Caco-2 (cell line): Measurements from ENCODE around the gene TMC7. TPM values are rescaled to one million over a fixed set of nuclear protein-coding genes. Genes with fewer than 3 reads are reported as not detected.
"Not testable (repeated sequence)": the region's sequence is repeated elsewhere in the genome, so short reads cannot be mapped to it uniquely, and the experiment has no call there.

ENCODE experiments used
- BruUV-seq: library from RNA; stranded (reverse); fragments of 400-500 nt; replicated peaks from 2 replicates; lab custom pipeline; 2021; lab: Mats Ljungman, UMichigan
- CTCF ChIA-PET: fragments of 300-600 bp; sonication (Branson Sonifier 250); formaldehyde crosslinking; loops from one replicate; lab custom pipeline; 2022; ENCODE audit warnings: antibody characterized with exemption; lab: Charles Lee
- POLR2A ChIA-PET: fragments of 300-600 bp; sonication (Branson Sonifier 250); formaldehyde crosslinking; loops from one replicate; lab custom pipeline; 2022; ENCODE audit warnings: antibody characterized with exemption; lab: Charles Lee
- DNase-seq, 2 experiments: peaks; one replicate each; pipeline versions ENCODE4 v3.0.0 to v3.0.0-alpha.2; 2020 to 2022
- H3K27me3 ChIP-seq: replicated peaks from 2 replicates; pipeline ENCODE4 v1.6.0; 2011; ENCODE audit warnings: low read length; ENCODE audit not compliant: control insufficient read depth, insufficient read depth
- H3K36me3 ChIP-seq: 2 replicates; pipeline ENCODE4 v1.5.1; 2011; ENCODE audit warnings: low read length; ENCODE audit not compliant: control insufficient read depth, insufficient read depth
- H3K4me1 ChIP-seq: fragments of 250-450 bp; sonication (Bioruptor Pico); 2 replicates; pipeline ENCODE4 v1.5.1; 2020; ENCODE audit warnings: mild to moderate bottlenecking
- H3K4me3 ChIP-seq: 2 replicates; pipeline ENCODE4 v1.5.1; 2011; ENCODE audit warnings: low read depth, mild to moderate bottlenecking, control low read depth, low read length
- H3K9me3 ChIP-seq: fragments of 250-450 bp; sonication (Bioruptor Pico); 2 replicates; pipeline ENCODE4 v1.5.1; 2020; ENCODE audit warnings: mild to moderate bottlenecking, moderate library complexity
- H3K27ac Mint-ChIP-seq: one replicate; pipeline ENCODE4 v1.8.0; 2022; ENCODE audit warnings: mixed read lengths; ENCODE audit not compliant: unreplicated experiment
- H3K27me3 Mint-ChIP-seq: one replicate; pipeline ENCODE4 v1.8.0; 2022; ENCODE audit warnings: mixed read lengths; ENCODE audit not compliant: insufficient read depth, unreplicated experiment
- H3K36me3 Mint-ChIP-seq: one replicate; pipeline ENCODE4 v1.8.0; 2022; ENCODE audit warnings: mild to moderate bottlenecking, mixed read lengths; ENCODE audit not compliant: insufficient read depth, unreplicated experiment
- H3K4me1 Mint-ChIP-seq: one replicate; pipeline ENCODE4 v1.8.0; 2022; ENCODE audit warnings: low read depth, mixed read lengths; ENCODE audit not compliant: unreplicated experiment
- H3K4me3 Mint-ChIP-seq: one replicate; pipeline ENCODE4 v1.8.0; 2022; ENCODE audit warnings: mild to moderate bottlenecking, moderate library complexity, mixed read lengths; ENCODE audit not compliant: unreplicated experiment
- H3K9me3 Mint-ChIP-seq: one replicate; pipeline ENCODE4 v1.8.0; 2022; ENCODE audit warnings: mixed read lengths; ENCODE audit not compliant: unreplicated experiment
- CTCF ChIP-seq, 2 experiments: fragments of 200-600 bp in 1 of 2; IDR thresholded peaks; 1 replicate in 1 of 2; 2 replicates in 1 of 2; pipeline versions ENCODE4 v1.5.1 to v1.8.0; 2011 to 2022; ENCODE audit warnings: antibody characterized with exemption in 1 of 2, control low read depth in 1 of 2, inconsistent platforms in 1 of 2, low read depth in 1 of 2, low read length in 1 of 2, mild to moderate bottlenecking in 1 of 2, moderate library complexity in 1 of 2; ENCODE audit not compliant: insufficient read depth in 1 of 2, severe bottlenecking in 1 of 2, unreplicated experiment in 1 of 2
- intact Hi-C: fragments of 100-400 bp; cut with micrococcal nuclease; formaldehyde crosslinking; loops from one replicate; pipeline ENCODE4 v1.10.0; 2022; ENCODE audit not compliant: unreplicated experiment
- total RNA-seq: library from RNA; stranded (reverse); gene quantifications from 2 replicates; pipeline ENCODE4 v1.2.3, GENCODE V29; 2022

The TMC7 gene
- total RNA-seq, 1 experiment from 2014 or later: 4.0 TPM

- H3K4me1 ChIP-seq, intact Hi-C loops, H3K9me3 Mint-ChIP-seq, DNase-seq, POLR2A ChIA-PET, H3K9me3 ChIP-seq, H3K4me1 Mint-ChIP-seq, H3K36me3 ChIP-seq, CTCF ChIA-PET, BruUV-seq, H3K4me3 ChIP-seq, H3K27me3 ChIP-seq, H3K27me3 Mint-ChIP-seq, H3K36me3 Mint-ChIP-seq: not testable (repeated sequence)
- peak overlapping the region; percentile 39 for H3K27ac Mint-ChIP-seq
- peak overlapping the region; percentile 69 for H3K4me3 Mint-ChIP-seq
These were observed 27.0 kb upstream of the TMC7 start for GRCh38 chr16:18956658-18957241.

- ChIA-PET POLR2A (interaction anchor here (0.7 to 1.7 kb wide), 2 partner anchors 11 to 157 kb away, joined by 6 read pairs; partner anchors contain the start of gene ARL6IP1), CTCF (no interaction called here)
- Mint-ChIP-seq H3K4me1 (no peaks in the 10 kb centered on the region), H3K36me3 (no peaks in the 10 kb centered on the region), H3K27ac (no peak overlapping the region), H3K9me3 (no peaks in the 10 kb centered on the region), H3K4me3 (no peak overlapping the region), H3K27me3 (no peaks in the 10 kb centered on the region)
- Histone ChIP-seq H3K27me3 (no peaks in the 10 kb centered on the region), H3K4me1 (peaks cover 9% of the 10 kb centered on the region), H3K36me3 (no peaks in the 10 kb centered on the region), H3K9me3 (no peaks in the 10 kb centered on the region), H3K4me3 (no peak overlapping the region)
- intact Hi-C loops: no loop called here
- DNase-seq: no peak
- TF ChIP-seq CTCF (IDR thresholded peaks at IDR 0.05; ENCODE audit: insufficient read depth in 1 of 2, low read depth in 1 of 2, low read length in 1 of 2, severe bottlenecking in 1 of 2, unreplicated experiment in 1 of 2): no peak
- BruUV-seq: no TSS peak
These were observed 25.1 kb upstream of the TMC7 start for GRCh38 chr16:18958621-18959029.

GRCh38 chr16:18959031-18959505 lies 24.7 kb upstream of the TMC7 start:
- intact Hi-C loops: no loop called here
- Histone ChIP-seq H3K9me3 (no peaks in the 10 kb centered on the region), H3K4me1 (peaks cover 9% of the 10 kb centered on the region), H3K4me3 (no peak overlapping the region), H3K27me3 (no peaks in the 10 kb centered on the region), H3K36me3 (no peaks in the 10 kb centered on the region)
- H3K9me3 Mint-ChIP-seq: no peaks in the 10 kb centered on the region
- no TSS peak for BruUV-seq
- ChIA-PET CTCF (no interaction called here), POLR2A (interaction anchor here (0.7 to 1.7 kb wide), 2 partner anchors 11 to 158 kb away, joined by 6 read pairs; partner anchors contain the start of gene ARL6IP1)
- H3K4me1 Mint-ChIP-seq: no peaks in the 10 kb centered on the region
- H3K27me3 Mint-ChIP-seq: no peaks in the 10 kb centered on the region
- H3K27ac Mint-ChIP-seq: no peak overlapping the region
- H3K4me3 Mint-ChIP-seq: no peak overlapping the region
- DNase-seq: no peak
- no peak for TF ChIP-seq CTCF (IDR thresholded peaks at IDR 0.05; ENCODE audit: insufficient read depth in 1 of 2, low read depth in 1 of 2, low read length in 1 of 2, severe bottlenecking in 1 of 2, unreplicated experiment in 1 of 2)
- no peaks in the 10 kb centered on the region for H3K36me3 Mint-ChIP-seq
